HG03196 (cell line): ENCODE measurements around the gene ZNF578.
"Not testable (repeated sequence)": the region's sequence is repeated elsewhere in the genome, so short reads cannot be mapped to it uniquely, and the experiment has no call there.

Experiments
- ATAC-seq: cut with Tn5 transposase; IDR thresholded peaks from one replicate; pipeline ENCODE4 v1.9.1; 2021; ENCODE audit not compliant: unreplicated experiment

The ZNF578 gene

DNA sequence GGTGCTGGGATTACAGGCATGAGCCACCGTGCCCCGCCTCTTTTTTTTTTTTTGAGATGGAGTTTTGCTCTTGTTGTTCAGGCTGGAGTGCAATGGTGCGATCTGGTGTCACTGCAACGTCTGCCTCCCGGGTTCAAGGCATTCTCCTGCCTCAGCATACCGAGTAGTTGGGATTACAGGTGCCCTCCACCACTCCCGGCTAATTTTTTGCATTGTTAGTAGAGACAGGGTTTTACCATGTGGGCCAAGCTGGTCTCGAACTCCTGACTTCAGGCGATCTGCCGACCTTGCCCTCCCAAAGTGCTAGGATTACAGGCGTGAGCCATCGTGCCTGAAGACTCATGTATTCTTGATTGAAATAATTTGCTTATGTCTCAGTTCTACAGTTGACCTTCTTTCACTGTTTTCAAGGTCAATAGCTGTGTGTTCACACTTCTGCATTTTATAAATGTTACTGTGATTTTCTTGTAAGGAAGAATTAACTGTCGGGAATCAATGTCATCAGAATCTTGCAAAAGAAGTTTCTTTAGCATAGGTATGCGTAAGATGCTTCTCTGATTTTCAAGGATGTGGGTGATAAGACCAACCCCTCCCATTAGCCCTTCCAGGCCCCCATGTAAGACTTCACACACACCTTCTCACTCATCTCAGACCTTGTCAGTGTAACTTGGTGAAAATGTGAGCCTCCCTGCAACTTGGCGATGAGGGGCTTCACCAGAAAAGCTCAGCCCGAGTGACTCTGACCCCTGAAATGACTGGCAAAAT is 104.1 kb downstream of the ZNF578 start:
- no peak for ATAC-seq

DNA sequence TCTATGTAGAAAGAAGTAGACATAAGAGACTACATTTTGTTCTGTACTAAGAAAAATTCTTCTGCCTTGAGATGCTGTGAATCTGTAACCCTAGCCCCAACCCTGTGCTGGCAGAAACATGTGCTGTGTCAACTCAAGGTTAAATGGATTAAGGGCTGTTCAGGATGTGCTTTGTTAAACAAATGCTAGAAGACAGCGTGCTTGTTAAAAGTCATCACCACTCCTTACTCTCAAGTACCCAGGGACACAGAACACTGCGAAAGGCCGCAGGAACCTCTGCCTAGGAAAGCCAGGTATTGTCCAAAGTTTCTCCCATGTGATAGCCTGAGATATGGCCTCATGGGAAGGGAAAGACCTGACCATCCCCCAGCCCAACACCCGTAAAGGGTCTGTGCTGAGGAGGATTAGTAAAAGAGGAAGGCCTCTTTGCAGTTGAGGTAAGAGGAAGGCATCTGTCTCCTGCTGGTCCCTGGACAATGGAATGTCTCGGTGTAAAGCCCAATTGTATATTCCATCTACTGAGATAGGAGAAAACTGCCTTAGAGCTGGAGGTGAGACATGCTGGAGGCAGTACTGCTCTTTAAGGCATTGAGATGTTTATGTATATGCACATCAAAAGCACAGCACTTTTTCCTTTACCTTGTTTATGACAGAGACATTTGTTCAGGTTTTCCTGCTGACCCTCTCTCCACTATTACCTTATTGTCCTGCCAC is 105.5 kb downstream of the ZNF578 start:
- ATAC-seq: not testable (repeated sequence)

DNA sequence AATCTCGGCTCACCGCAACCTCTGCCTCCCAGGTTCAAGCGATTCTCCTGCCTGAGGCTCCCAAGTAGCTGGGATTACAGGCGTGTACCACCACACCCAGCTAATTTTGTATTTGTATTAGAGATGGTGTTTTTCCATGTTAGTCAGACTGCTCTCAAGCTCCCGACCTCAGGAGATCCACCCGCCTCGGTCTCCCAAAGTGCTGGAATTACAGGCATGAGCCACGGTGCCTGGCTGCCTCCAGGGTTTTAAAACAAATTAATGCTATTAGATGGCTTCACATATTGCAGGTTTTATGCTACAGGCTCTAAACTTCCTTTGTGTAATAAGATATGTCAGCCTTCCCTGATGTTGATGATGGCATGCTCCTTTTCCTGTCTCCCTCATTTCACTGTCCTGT is 108.3 kb downstream of the ZNF578 start:
- ATAC-seq: not testable (repeated sequence)
